ENCODE data around the gene PCCA. TPM values are rescaled to one million over a fixed set of nuclear protein-coding genes. Genes with fewer than 3 reads are reported as not detected.

Gene PCCA
- polyA plus RNA-seq, 2 of the 4 experiments (the other 2 are of a cell fraction) = 13.2 to 13.7 TPM

DNA sequence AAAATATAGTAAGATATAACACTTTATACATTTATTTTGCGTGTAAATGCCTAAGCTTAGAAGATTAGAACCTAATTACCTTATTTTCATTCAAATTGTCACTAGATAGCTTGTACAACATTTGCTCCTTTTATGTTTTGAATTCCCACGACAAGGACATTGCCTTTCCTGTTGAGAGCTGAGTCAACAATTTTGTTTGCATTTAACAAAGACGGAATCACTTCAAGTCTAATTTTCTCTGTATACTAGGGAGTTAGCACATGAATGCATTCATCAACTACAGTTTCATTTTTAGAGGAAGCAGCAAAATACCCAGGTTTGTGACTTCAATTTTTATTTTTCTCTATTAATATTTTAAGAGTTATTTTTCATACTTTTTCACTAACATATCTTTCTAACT lies 48.7 kb upstream of the PCCA start:
- ChIA-PET CTCF (no interaction called here), POLR2A (no interaction called here)
- H3K4me1 ChIP-seq = peaks cover 14% of the 10 kb centered on the region; the same call in 2 of the 3 replicates
- WGBS (ENCODE audit: missing lambda C conversion rate) = 7% methylated on average over 3 of the region's 3 CpGs
- peak; percentile 70 for TF ChIP-seq MAFK (IDR thresholded peaks at IDR 0.05; ENCODE audit: partially characterized antibody)
- TF ChIP-seq, protein P1, sequence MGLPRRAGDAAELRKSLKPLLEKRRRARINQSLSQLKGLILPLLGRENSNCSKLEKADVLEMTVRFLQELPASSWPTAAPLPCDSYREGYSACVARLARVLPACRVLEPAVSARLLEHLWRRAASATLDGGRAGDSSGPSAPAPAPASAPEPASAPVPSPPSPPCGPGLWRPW (IDR thresholded peaks at IDR 0.05) = no peak
- no peak for TF ChIP-seq NPAS2 (CRISPR knock-in tag; IDR thresholded peaks at IDR 0.05; ENCODE audit: borderline replicate concordance)
- no peak for TF ChIP-seq BHLHE40 (IDR thresholded peaks at IDR 0.05; ENCODE audit: low read depth, low read length)
- TF ChIP-seq, protein P2, sequence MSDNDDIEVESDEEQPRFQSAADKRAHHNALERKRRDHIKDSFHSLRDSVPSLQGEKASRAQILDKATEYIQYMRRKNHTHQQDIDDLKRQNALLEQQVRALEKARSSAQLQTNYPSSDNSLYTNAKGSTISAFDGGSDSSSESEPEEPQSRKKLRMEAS (IDR thresholded peaks at IDR 0.05) = no peak
- no peak for TF ChIP-seq EHF (CRISPR knock-in tag; IDR thresholded peaks at IDR 0.05)
- no peak for TF ChIP-seq MAZ (IDR thresholded peaks at IDR 0.05; ENCODE audit: borderline replicate concordance, low read depth, low read length)
- H3K4me3 ChIP-seq = no peak overlapping the region
- FAIRE-seq (no peak), DNase-seq (ENCODE audit: low read depth in 1 of 2, low spot score in 1 of 2) (peak in 1 of 2 experiments; percentile 11), ATAC-seq (no peak)
- no peaks in the 10 kb centered on the region for H3K9me3 ChIP-seq
- peak overlapping the region; percentile 74 for H3K4me2 ChIP-seq
- peak overlapping the region; percentile 60 to 79 for H3K27ac ChIP-seq

DNA sequence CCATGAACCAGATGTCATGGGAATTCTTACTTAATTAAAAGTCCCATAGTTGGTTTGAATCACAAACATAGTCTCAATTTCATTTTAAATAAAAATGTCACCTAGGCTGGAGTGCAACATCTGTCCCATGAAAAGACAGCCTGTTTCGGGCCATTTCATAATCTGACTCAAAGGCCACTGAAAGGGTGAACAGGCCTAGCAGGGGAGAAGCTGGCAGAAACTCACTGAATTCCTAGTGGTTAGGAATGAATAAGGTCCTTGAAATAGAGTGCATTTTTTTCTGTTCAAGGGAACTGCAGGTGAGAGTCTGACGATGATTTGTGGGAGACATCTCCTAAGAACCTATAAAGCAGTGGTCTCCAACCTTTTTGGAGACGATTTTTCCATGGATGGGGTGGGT lies 44.0 kb upstream of the PCCA start:
- ATAC-seq = no peak
- Histone ChIP-seq H3K4me2 (no peak overlapping the region), H3K27ac (no peak overlapping the region), H3K9me3 (no peaks in the 10 kb centered on the region), H3K4me1 (peaks cover 4% of the 10 kb centered on the region; the same call in 2 of the 3 replicates), H3K4me3 (no peak overlapping the region)
- FAIRE-seq = no peak
- POLR2A ChIA-PET = no interaction called here
- TF ChIP-seq HOXB5 (CRISPR knock-in tag; IDR thresholded peaks at IDR 0.05) = no peak
- TF ChIP-seq JUNB (IDR thresholded peaks at IDR 0.05) = no peak
- TF ChIP-seq, protein P3, sequence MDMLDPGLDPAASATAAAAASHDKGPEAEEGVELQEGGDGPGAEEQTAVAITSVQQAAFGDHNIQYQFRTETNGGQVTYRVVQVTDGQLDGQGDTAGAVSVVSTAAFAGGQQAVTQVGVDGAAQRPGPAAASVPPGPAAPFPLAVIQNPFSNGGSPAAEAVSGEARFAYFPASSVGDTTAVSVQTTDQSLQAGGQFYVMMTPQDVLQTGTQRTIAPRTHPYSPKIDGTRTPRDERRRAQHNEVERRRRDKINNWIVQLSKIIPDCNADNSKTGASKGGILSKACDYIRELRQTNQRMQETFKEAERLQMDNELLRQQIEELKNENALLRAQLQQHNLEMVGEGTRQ (IDR thresholded peaks at IDR 0.05) = no peak
- no peak for TF ChIP-seq BHLHE40 (IDR thresholded peaks at IDR 0.05; ENCODE audit: low read depth, low read length)
- TF ChIP-seq ZC3H11A (IDR thresholded peaks at IDR 0.05) = no peak
- TF ChIP-seq, protein P4, sequence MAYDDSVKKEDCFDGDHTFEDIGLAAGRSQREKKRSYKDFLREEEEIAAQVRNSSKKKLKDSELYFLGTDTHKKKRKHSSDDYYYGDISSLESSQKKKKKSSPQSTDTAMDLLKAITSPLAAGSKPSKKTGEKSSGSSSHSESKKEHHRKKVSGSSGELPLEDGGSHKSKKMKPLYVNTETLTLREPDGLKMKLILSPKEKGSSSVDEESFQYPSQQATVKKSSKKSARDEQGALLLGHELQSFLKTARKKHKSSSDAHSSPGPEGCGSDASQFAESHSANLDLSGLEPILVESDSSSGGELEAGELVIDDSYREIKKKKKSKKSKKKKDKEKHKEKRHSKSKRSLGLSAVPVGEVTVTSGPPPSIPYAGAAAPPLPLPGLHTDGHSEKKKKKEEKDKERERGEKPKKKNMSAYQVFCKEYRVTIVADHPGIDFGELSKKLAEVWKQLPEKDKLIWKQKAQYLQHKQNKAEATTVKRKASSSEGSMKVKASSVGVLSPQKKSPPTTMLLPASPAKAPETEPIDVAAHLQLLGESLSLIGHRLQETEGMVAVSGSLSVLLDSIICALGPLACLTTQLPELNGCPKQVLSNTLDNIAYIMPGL (CRISPR knock-in tag; IDR thresholded peaks at IDR 0.05; ENCODE audit: borderline replicate concordance) = no peak
- TF ChIP-seq PHF8 (IDR thresholded peaks at IDR 0.05; ENCODE audit: borderline replicate concordance, low read depth) = no peak
- TF ChIP-seq, protein P5, sequence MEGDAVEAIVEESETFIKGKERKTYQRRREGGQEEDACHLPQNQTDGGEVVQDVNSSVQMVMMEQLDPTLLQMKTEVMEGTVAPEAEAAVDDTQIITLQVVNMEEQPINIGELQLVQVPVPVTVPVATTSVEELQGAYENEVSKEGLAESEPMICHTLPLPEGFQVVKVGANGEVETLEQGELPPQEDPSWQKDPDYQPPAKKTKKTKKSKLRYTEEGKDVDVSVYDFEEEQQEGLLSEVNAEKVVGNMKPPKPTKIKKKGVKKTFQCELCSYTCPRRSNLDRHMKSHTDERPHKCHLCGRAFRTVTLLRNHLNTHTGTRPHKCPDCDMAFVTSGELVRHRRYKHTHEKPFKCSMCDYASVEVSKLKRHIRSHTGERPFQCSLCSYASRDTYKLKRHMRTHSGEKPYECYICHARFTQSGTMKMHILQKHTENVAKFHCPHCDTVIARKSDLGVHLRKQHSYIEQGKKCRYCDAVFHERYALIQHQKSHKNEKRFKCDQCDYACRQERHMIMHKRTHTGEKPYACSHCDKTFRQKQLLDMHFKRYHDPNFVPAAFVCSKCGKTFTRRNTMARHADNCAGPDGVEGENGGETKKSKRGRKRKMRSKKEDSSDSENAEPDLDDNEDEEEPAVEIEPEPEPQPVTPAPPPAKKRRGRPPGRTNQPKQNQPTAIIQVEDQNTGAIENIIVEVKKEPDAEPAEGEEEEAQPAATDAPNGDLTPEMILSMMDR (IDR thresholded peaks at IDR 0.05) = no peak
- TF ChIP-seq, protein P6, sequence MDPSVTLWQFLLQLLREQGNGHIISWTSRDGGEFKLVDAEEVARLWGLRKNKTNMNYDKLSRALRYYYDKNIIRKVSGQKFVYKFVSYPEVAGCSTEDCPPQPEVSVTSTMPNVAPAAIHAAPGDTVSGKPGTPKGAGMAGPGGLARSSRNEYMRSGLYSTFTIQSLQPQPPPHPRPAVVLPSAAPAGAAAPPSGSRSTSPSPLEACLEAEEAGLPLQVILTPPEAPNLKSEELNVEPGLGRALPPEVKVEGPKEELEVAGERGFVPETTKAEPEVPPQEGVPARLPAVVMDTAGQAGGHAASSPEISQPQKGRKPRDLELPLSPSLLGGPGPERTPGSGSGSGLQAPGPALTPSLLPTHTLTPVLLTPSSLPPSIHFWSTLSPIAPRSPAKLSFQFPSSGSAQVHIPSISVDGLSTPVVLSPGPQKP (IDR thresholded peaks at IDR 0.05; ENCODE audit: low read depth, low read length) = no peak
- TF ChIP-seq, protein P7, sequence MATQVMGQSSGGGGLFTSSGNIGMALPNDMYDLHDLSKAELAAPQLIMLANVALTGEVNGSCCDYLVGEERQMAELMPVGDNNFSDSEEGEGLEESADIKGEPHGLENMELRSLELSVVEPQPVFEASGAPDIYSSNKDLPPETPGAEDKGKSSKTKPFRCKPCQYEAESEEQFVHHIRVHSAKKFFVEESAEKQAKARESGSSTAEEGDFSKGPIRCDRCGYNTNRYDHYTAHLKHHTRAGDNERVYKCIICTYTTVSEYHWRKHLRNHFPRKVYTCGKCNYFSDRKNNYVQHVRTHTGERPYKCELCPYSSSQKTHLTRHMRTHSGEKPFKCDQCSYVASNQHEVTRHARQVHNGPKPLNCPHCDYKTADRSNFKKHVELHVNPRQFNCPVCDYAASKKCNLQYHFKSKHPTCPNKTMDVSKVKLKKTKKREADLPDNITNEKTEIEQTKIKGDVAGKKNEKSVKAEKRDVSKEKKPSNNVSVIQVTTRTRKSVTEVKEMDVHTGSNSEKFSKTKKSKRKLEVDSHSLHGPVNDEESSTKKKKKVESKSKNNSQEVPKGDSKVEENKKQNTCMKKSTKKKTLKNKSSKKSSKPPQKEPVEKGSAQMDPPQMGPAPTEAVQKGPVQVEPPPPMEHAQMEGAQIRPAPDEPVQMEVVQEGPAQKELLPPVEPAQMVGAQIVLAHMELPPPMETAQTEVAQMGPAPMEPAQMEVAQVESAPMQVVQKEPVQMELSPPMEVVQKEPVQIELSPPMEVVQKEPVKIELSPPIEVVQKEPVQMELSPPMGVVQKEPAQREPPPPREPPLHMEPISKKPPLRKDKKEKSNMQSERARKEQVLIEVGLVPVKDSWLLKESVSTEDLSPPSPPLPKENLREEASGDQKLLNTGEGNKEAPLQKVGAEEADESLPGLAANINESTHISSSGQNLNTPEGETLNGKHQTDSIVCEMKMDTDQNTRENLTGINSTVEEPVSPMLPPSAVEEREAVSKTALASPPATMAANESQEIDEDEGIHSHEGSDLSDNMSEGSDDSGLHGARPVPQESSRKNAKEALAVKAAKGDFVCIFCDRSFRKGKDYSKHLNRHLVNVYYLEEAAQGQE (IDR thresholded peaks at IDR 0.05) = no peak
- no peak for TF ChIP-seq SREBF2 (IDR thresholded peaks at IDR 0.05)
- TF ChIP-seq FOSB (CRISPR knock-in tag; IDR thresholded peaks at IDR 0.05) = no peak
- TF ChIP-seq ZNF302 (CRISPR knock-in tag; IDR thresholded peaks at IDR 0.05) = no peak
- no peak for TF ChIP-seq RFX5 (IDR thresholded peaks at IDR 0.05)
- no peak for TF ChIP-seq NFE2L2 (conservative IDR thresholded peaks at IDR 0.05; ENCODE audit: low read length)
- TF ChIP-seq RAD21 (conservative IDR thresholded peaks at IDR 0.05 in 1 of 2, IDR thresholded peaks at IDR 0.05 in 1 of 2) = no peak
- TF ChIP-seq MYC (IDR thresholded peaks at IDR 0.05; ENCODE audit: borderline replicate concordance, low read length) = no peak
- TF ChIP-seq RCOR1 (IDR thresholded peaks at IDR 0.05; ENCODE audit: low read depth, low read length) = no peak
- CTCF ChIA-PET = interaction anchor here (0.7 to 1.1 kb wide), 2 partner anchors 12 to 190 kb away, joined by 4 to 5 read pairs; no protein-coding TSS in a partner anchor
- 94% methylated on average over 3 of the region's 3 CpGs for WGBS (ENCODE audit: missing lambda C conversion rate)
- no peak for DNase-seq (ENCODE audit: low read depth in 1 of 2, low spot score in 1 of 2)

All from A549 (cell line).